SK-N-SH treated with all-trans-retinoic acid at 6 μM for 48 hours (cell line): ENCODE measurements around the gene LYPLAL1.

ENCODE experiments used
- ATAC-seq: fragments of 200-7000 bp; cut with Tn5 transposase; 3 replicates; pipeline ENCODE4 v1.9.1; 2020; ENCODE audit warnings: mild to moderate bottlenecking, moderate library complexity
- ARNTL ChIP-seq: fragments of 450-650 bp; formaldehyde crosslinking; IDR thresholded peaks from 2 replicates; pipeline ENCODE4 v1.5.0; 2020; ENCODE audit warnings: low read depth, mild to moderate bottlenecking, moderate library complexity, borderline replicate concordance
- BACH2 ChIP-seq: fragments of 250-450 bp; sonication (Bioruptor Pico); IDR thresholded peaks from 2 replicates; pipeline ENCODE4 v1.9.0; 2021; ENCODE audit warnings: mild to moderate bottlenecking, borderline replicate concordance
- CSDC2 ChIP-seq: fragments of 250-450 bp; sonication (Bioruptor Pico); IDR thresholded peaks from 2 replicates; pipeline ENCODE4 v1.5.0; 2020; ENCODE audit warnings: mild to moderate bottlenecking, moderate library complexity
- CSRNP3 ChIP-seq: fragments of 250-450 bp; sonication (Bioruptor Pico); IDR thresholded peaks from 2 replicates; pipeline ENCODE4 v1.5.1; 2021; ENCODE audit warnings: mild to moderate bottlenecking, moderate library complexity
- ESRRG ChIP-seq: fragments of 250-450 bp; sonication (Bioruptor Pico); IDR thresholded peaks from 2 replicates; pipeline ENCODE4 v1.6.1; 2021; ENCODE audit warnings: mild to moderate bottlenecking
- GLIS3 ChIP-seq: fragments of 250-450 bp; sonication (Bioruptor Pico); IDR thresholded peaks from 2 replicates; pipeline ENCODE4 v1.5.0; 2020; ENCODE audit warnings: mild to moderate bottlenecking, moderate library complexity
- OSR1 ChIP-seq: fragments of 250-450 bp; sonication (Bioruptor Pico); IDR thresholded peaks from 2 replicates; pipeline ENCODE4 v1.8.0; 2022; ENCODE audit warnings: moderate library complexity, mild to moderate bottlenecking, inconsistent platforms
- PATZ1 ChIP-seq: fragments of 250-450 bp; sonication (Bioruptor Pico); IDR thresholded peaks from 2 replicates; pipeline ENCODE4 v1.8.0; 2020; ENCODE audit warnings: mild to moderate bottlenecking, moderate library complexity, borderline replicate concordance
- PPARA ChIP-seq: fragments of 250-450 bp; sonication (Bioruptor Pico); IDR thresholded peaks from 2 replicates; pipeline ENCODE4 v1.5.0; 2020; ENCODE audit warnings: mild to moderate bottlenecking, borderline replicate concordance
- RARB ChIP-seq: fragments of 250-450 bp; sonication (Bioruptor Pico); IDR thresholded peaks from 2 replicates; pipeline ENCODE4 v1.8.0; 2021; ENCODE audit warnings: mild to moderate bottlenecking, moderate library complexity
- SNAI2 ChIP-seq: fragments of 250-450 bp; sonication (Bioruptor Pico); IDR thresholded peaks from 2 replicates; pipeline ENCODE4 v1.5.0; 2020; ENCODE audit warnings: mild to moderate bottlenecking, moderate library complexity
- TOX ChIP-seq: fragments of 250-450 bp; sonication (Bioruptor Pico); IDR thresholded peaks from 2 replicates; pipeline ENCODE4 v1.8.0; 2021; ENCODE audit warnings: mild to moderate bottlenecking, moderate library complexity, borderline replicate concordance
- ZC3H10 ChIP-seq: fragments of 250-450 bp; sonication (Bioruptor Pico); IDR thresholded peaks from 2 replicates; pipeline ENCODE4 v1.5.1; 2021; ENCODE audit warnings: mild to moderate bottlenecking, moderate library complexity
- ZFP3 ChIP-seq: fragments of 250-450 bp; sonication (Bioruptor Pico); IDR thresholded peaks from 2 replicates; pipeline ENCODE4 v1.5.0; 2020; ENCODE audit warnings: mild to moderate bottlenecking, moderate library complexity
- ZFP30 ChIP-seq: fragments of 450-650 bp; formaldehyde crosslinking; IDR thresholded peaks from 2 replicates; pipeline ENCODE4 v1.5.0; 2022; ENCODE audit warnings: mild to moderate bottlenecking, moderate library complexity
- ZNF565 ChIP-seq: fragments of 450-650 bp; formaldehyde crosslinking; conservative IDR thresholded peaks from 2 replicates; pipeline ENCODE4 v1.5.0; 2020; ENCODE audit warnings: low read depth, mild to moderate bottlenecking, moderate library complexity
- ZNF70 ChIP-seq: fragments of 450-650 bp; formaldehyde crosslinking; IDR thresholded peaks from 2 replicates; pipeline ENCODE4 v1.5.0; 2020; ENCODE audit warnings: mild to moderate bottlenecking, moderate library complexity
- ZNF8 ChIP-seq: fragments of 450-650 bp; formaldehyde crosslinking; IDR thresholded peaks from 2 replicates; pipeline ENCODE4 v1.5.0; 2020; ENCODE audit warnings: mild to moderate bottlenecking, moderate library complexity
- TF ChIP-seq, protein P1 (sequence below): fragments of 250-450 bp; sonication (Bioruptor Pico); IDR thresholded peaks from 2 replicates; pipeline ENCODE4 v1.8.0; 2021; ENCODE audit warnings: low read depth, mild to moderate bottlenecking, moderate library complexity, borderline replicate concordance
- TF ChIP-seq, protein P2 (sequence below): fragments of 250-450 bp; sonication (Bioruptor Pico); IDR thresholded peaks from 2 replicates; pipeline ENCODE4 v1.5.0; 2020; ENCODE audit warnings: mild to moderate bottlenecking, moderate library complexity

Gene LYPLAL1

DNA sequence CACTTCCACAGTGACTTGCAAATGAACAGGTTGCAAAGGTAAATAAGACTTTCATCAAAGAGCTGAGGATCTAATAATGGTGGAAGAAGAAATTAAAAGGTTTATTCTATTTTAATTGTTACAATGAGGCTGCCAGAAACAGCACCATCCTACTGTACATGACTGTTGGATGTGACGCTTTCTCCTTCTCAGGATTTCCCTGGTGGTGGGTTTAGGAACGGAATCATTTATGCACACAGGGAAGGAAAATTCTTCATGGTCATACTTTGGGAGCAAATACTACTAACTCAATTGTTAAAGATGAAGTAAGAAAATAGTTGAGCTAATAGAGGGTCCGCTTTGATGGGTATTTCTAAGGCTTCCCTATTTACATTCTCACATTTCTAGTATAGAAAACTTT lies 22.2 kb upstream of the LYPLAL1 start:
- ATAC-seq, result no peak
- TF ChIP-seq ZFP3 (CRISPR knock-in tag) (no peak), RARB (CRISPR knock-in tag) (no peak), ZNF70 (CRISPR knock-in tag) (no peak), SNAI2 (no peak), ARNTL (CRISPR knock-in tag) (no peak), ESRRG (CRISPR knock-in tag) (no peak), ZFP30 (CRISPR knock-in tag) (no peak), OSR1 (CRISPR knock-in tag) (no peak), ZNF565 (CRISPR knock-in tag) (no peak), ZNF8 (no peak)
- TF ChIP-seq, protein P1, sequence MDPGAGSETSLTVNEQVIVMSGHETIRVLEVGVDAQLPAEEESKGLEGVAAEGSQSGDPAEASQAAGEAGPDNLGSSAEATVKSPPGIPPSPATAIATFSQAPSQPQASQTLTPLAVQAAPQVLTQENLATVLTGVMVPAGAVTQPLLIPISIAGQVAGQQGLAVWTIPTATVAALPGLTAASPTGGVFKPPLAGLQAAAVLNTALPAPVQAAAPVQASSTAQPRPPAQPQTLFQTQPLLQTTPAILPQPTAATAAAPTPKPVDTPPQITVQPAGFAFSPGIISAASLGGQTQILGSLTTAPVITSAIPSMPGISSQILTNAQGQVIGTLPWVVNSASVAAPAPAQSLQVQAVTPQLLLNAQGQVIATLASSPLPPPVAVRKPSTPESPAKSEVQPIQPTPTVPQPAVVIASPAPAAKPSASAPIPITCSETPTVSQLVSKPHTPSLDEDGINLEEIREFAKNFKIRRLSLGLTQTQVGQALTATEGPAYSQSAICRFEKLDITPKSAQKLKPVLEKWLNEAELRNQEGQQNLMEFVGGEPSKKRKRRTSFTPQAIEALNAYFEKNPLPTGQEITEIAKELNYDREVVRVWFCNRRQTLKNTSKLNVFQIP (CRISPR knock-in tag), result no peak

DNA sequence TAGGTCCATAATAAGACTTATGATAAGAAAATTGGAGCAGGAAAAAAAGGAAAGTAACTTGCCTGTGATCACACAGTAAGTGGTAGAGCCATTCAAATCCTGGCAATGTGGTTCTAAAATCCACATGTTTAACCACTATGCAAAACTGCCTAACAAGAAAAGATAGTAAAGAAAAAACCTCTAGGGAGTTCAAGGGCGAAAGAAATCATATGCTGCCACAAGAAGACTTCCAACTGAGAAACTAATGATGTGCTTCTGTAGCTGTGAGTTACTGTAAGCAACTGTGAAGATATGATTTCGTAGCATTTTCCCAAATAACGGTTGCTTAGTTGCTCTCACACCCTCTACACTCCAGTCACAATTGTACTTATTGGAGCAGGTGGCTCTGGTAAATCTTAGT lies 20.9 kb upstream of the LYPLAL1 start:
- TF ChIP-seq PPARA (CRISPR knock-in tag), result no peak
- no peak for TF ChIP-seq ZC3H10
- TF ChIP-seq, protein P2, sequence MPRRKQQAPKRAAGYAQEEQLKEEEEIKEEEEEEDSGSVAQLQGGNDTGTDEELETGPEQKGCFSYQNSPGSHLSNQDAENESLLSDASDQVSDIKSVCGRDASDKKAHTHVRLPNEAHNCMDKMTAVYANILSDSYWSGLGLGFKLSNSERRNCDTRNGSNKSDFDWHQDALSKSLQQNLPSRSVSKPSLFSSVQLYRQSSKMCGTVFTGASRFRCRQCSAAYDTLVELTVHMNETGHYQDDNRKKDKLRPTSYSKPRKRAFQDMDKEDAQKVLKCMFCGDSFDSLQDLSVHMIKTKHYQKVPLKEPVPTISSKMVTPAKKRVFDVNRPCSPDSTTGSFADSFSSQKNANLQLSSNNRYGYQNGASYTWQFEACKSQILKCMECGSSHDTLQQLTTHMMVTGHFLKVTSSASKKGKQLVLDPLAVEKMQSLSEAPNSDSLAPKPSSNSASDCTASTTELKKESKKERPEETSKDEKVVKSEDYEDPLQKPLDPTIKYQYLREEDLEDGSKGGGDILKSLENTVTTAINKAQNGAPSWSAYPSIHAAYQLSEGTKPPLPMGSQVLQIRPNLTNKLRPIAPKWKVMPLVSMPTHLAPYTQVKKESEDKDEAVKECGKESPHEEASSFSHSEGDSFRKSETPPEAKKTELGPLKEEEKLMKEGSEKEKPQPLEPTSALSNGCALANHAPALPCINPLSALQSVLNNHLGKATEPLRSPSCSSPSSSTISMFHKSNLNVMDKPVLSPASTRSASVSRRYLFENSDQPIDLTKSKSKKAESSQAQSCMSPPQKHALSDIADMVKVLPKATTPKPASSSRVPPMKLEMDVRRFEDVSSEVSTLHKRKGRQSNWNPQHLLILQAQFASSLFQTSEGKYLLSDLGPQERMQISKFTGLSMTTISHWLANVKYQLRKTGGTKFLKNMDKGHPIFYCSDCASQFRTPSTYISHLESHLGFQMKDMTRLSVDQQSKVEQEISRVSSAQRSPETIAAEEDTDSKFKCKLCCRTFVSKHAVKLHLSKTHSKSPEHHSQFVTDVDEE (CRISPR knock-in tag), result no peak
- TF ChIP-seq CSDC2, result no peak
- TF ChIP-seq OSR1 (CRISPR knock-in tag), result no peak
- TF ChIP-seq SNAI2, result no peak
- TF ChIP-seq ZFP3 (CRISPR knock-in tag), result no peak
- TF ChIP-seq GLIS3 (CRISPR knock-in tag), result no peak
- TF ChIP-seq CSRNP3, result no peak
- no peak for TF ChIP-seq PATZ1 (CRISPR knock-in tag)
- TF ChIP-seq, all 23 proteins: peak for 0
- no peak for ATAC-seq

GRCh38 chr1:219153723-219154122 lies 20.0 kb upstream of the LYPLAL1 start:
- TF ChIP-seq ZFP30 (CRISPR knock-in tag), result no peak
- TF ChIP-seq ARNTL (CRISPR knock-in tag), result no peak
- TF ChIP-seq, protein P1 (CRISPR knock-in tag), result no peak
- TF ChIP-seq ZFP3 (CRISPR knock-in tag), result no peak
- TF ChIP-seq PATZ1 (CRISPR knock-in tag), result no peak
- TF ChIP-seq BACH2 (CRISPR knock-in tag), result no peak
- TF ChIP-seq ZNF70 (CRISPR knock-in tag), result no peak
- TF ChIP-seq ZNF8, result no peak
- no peak for TF ChIP-seq TOX (CRISPR knock-in tag)
- no peak for TF ChIP-seq ESRRG (CRISPR knock-in tag)
- no peak for TF ChIP-seq OSR1 (CRISPR knock-in tag)
- TF ChIP-seq CSRNP3, result no peak
- no peak for TF ChIP-seq ZC3H10
- TF ChIP-seq RARB (CRISPR knock-in tag), result no peak
- TF ChIP-seq SNAI2, result no peak
- TF ChIP-seq CSDC2, result no peak
- ATAC-seq, result no peak
